CD4-positive, alpha-beta T cell treated with Interleukin-17A for 4 hours (primary cell): ENCODE results near the gene SLC35A3.

ENCODE experiments used
- DNase-seq: peaks from one replicate; pipeline ENCODE4 v3.0.0-alpha.2; 2020; ENCODE audit warnings: mixed read lengths

The SLC35A3 gene

GRCh38 chr1:100077531-100077930 is 107.7 kb downstream of the SLC35A3 start:
- DNase-seq: no peak

DNA sequence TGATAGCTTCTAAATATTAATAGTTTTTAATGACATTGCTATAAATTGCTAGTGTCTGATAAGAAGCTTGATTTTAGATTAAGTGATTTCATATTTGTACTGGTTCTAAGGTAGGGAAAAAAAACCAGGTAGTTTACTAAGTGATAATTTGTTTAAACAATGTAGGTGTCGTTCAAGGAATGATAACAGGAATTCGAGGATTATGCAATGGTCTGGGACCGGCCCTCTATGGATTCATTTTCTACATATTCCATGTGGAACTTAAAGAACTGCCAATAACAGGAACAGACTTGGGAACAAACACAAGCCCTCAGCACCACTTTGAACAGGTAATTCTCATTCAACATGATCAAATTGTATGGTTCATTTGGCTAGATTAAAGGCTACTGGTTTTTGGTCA is 110.5 kb downstream of the SLC35A3 start:
- no peak for DNase-seq
